ENCODE data around the gene CBARP. TPM values are rescaled to one million over a fixed set of nuclear protein-coding genes. Genes with fewer than 3 reads are reported as not detected.

Gene CBARP
- total RNA-seq, 1 experiment from 2014 or later, result 13.3 TPM

DNA sequence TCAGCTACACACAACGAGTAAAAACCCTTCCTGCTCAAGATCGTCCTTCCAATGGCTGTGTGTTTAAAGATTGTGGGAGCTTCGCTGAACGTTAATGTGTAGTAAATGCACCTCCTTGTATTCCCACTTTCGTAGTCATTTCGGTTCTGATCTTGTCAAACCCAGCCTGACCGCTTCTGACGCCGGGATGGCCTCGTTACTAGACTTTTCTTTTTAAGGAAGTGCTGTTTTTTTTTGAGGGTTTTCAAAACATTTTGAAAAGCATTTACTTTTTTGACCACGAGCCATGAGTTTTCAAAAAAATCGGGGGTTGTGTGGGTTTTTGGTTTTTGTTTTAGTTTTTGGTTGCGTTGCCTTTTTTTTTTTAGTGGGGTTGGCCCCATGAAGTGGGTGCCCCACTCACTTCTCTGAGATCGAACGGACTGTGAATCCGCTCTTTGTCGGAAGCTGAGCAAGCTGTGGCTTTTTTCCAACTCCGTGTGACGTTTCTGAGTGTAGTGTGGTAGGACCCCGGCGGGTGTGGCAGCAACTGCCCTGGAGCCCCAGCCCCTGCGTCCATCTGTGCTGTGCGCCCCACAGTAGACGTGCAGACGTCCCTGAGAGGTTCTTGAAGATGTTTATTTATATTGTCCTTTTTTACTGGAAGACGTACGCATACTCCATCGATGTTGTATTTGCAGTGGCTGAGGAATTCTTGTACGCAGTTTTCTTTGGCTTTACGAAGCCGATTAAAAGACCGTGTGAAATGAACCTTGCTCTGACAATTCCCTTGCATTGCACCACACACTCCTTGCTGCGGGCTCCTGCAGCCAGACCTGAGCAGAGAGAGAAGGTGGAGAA, 34.8 kb upstream of the CBARP start:
- no TSS peak for BruUV-seq (replicated peaks)
- no peak for DNase-seq (ENCODE audit: low spot score)
- intact Hi-C loops (cut with micrococcal nuclease; ENCODE audit: unreplicated experiment), result loop anchor here (10.0 kb wide), 2 partner anchors 172 to 322 kb away; partner anchors contain the start of gene MBD3
- Histone ChIP-seq H3K27ac (ENCODE audit: low read depth, low read length, poor library complexity, severe bottlenecking) (peak overlapping the region; percentile 99), H3K27me3 (replicated peaks; ENCODE audit: insufficient read depth, low read depth, low read length, poor library complexity) (no peaks in the 10 kb centered on the region), H3K4me3 (ENCODE audit: low read depth, low read length, poor library complexity, severe bottlenecking) (peak overlapping the region; percentile 58), H3K9me3 (ENCODE audit: low read depth, low read length, poor library complexity, severe bottlenecking) (no peaks in the 10 kb centered on the region), H3K4me1 (ENCODE audit: insufficient read depth, low read length, poor library complexity, severe bottlenecking) (peaks cover 68% of the 10 kb centered on the region), H3K36me3 (ENCODE audit: insufficient read depth, low read length, poor library complexity, severe bottlenecking) (peaks cover 48% of the 10 kb centered on the region)
- no peak for TF ChIP-seq EZH2 (IDR thresholded peaks at IDR 0.05; ENCODE audit: borderline replicate concordance, low read depth, low read length, poor library complexity, severe bottlenecking)
- TF ChIP-seq, protein P1, sequence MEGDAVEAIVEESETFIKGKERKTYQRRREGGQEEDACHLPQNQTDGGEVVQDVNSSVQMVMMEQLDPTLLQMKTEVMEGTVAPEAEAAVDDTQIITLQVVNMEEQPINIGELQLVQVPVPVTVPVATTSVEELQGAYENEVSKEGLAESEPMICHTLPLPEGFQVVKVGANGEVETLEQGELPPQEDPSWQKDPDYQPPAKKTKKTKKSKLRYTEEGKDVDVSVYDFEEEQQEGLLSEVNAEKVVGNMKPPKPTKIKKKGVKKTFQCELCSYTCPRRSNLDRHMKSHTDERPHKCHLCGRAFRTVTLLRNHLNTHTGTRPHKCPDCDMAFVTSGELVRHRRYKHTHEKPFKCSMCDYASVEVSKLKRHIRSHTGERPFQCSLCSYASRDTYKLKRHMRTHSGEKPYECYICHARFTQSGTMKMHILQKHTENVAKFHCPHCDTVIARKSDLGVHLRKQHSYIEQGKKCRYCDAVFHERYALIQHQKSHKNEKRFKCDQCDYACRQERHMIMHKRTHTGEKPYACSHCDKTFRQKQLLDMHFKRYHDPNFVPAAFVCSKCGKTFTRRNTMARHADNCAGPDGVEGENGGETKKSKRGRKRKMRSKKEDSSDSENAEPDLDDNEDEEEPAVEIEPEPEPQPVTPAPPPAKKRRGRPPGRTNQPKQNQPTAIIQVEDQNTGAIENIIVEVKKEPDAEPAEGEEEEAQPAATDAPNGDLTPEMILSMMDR (conservative IDR thresholded peaks at IDR 0.05; ENCODE audit: low read depth, low read length), result no peak
- CTCF ChIA-PET, result interaction anchor here (0.9 to 1.6 kb wide), 2 partner anchors 28 to 100 kb away, joined by 5 to 6 read pairs; no protein-coding TSS in a partner anchor
- POLR2A ChIA-PET (ENCODE audit: low non-redundant PET), result interaction anchor here (0.6 kb wide), 1 partner anchor 200 kb away, joined by 3 read pairs; no protein-coding TSS in a partner anchor

DNA sequence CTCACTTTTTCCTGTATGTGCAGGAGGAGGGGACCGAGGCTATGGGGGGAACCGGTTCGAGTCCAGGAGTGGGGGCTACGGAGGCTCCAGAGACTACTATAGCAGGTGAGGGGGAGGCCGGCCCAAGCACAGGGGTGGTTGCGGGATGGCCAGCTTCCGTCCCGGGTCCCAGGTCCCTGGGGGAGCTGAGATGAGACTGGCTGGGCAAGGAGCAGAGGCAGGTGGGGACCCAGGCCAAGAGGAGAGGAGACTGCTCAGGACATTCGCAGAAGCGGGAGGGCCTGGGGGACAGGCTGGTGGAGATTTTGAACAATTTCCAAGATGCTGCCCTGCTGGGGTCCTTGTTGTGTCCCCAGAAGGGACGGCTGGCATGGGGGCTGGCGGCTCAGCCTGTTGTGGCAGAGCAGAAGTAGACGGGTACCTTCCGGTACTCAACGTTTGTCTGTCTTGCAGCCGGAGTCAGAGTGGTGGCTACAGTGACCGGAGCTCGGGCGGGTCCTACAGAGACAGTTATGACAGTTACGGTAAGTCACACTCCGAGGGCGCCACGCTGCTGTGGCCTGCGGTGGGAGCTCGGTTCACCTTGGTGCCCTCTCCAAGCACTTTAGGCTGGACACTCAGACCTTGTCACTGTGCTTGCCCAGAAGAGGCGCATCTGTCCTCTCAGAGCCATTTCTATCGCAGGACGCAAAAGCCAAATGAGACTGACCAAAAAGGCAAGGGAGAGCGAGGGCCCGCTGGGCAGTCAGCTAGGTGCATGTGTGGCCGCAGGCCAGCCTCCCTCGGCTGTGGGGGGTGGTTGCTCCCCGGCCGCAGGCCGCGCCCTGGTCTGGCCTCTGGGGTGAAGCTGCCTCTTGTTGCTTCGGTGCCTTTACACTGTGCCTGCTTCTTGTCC, 34.0 kb upstream of the CBARP start:
- Histone ChIP-seq H3K4me3 (ENCODE audit: low read depth, low read length, poor library complexity, severe bottlenecking) (peak overlapping the region; percentile 58), H3K27ac (ENCODE audit: low read depth, low read length, poor library complexity, severe bottlenecking) (peak overlapping the region; percentile 99)

More for the DNA sequence above, 34.0 kb upstream of the CBARP start:
- TF ChIP-seq, protein P1 (conservative IDR thresholded peaks at IDR 0.05; ENCODE audit: low read depth, low read length), result no peak
- TF ChIP-seq EZH2 (IDR thresholded peaks at IDR 0.05; ENCODE audit: borderline replicate concordance, low read depth, low read length, poor library complexity, severe bottlenecking), result no peak
- intact Hi-C loops (cut with micrococcal nuclease; ENCODE audit: unreplicated experiment), result loop anchor here (10.0 kb wide), 2 partner anchors 173 to 323 kb away; partner anchors contain the start of gene MBD3
- POLR2A ChIA-PET (ENCODE audit: low non-redundant PET), result interaction anchor here (0.6 kb wide), 1 partner anchor 199 kb away, joined by 3 read pairs; no protein-coding TSS in a partner anchor
- H3K27me3 ChIP-seq (replicated peaks; ENCODE audit: insufficient read depth, low read depth, low read length, poor library complexity), result no peaks in the 10 kb centered on the region
- peaks cover 75% of the 10 kb centered on the region for H3K4me1 ChIP-seq (ENCODE audit: insufficient read depth, low read length, poor library complexity, severe bottlenecking)
- no peak for DNase-seq (ENCODE audit: low spot score)
- no TSS peak for BruUV-seq (replicated peaks)
- CTCF ChIA-PET, result interaction anchor here (0.9 kb wide), 1 partner anchor 100 kb away, joined by 6 read pairs; no protein-coding TSS in a partner anchor
- H3K9me3 ChIP-seq (ENCODE audit: low read depth, low read length, poor library complexity, severe bottlenecking), result no peaks in the 10 kb centered on the region
- H3K36me3 ChIP-seq (ENCODE audit: insufficient read depth, low read length, poor library complexity, severe bottlenecking), result peaks cover 48% of the 10 kb centered on the region
